Keratinocyte (primary cell): ENCODE results near the gene EXOSC5. TPM values are rescaled to one million over a fixed set of nuclear protein-coding genes. Genes with fewer than 3 reads are reported as not detected.

ENCODE experiments used
- DNase-seq: peaks from one replicate; pipeline ENCODE4 v3.0.0-alpha.2; 2011; ENCODE audit warnings: low read depth, missing footprints, low spot score
- FAIRE-seq: peaks from 2 replicates; lab custom pipeline; 2011; peaks lifted over from hg19 to GRCh38; lab: Jason Lieb, UNC
- H2AFZ ChIP-seq: 2 replicates; pipeline ENCODE4 v1.6.0; 2012; ENCODE audit warnings: low read length, control low read depth, inconsistent platforms; ENCODE audit not compliant: control insufficient read depth
- H3K27ac ChIP-seq: 2 replicates; pipeline ENCODE4 v1.5.1; 2011; ENCODE audit warnings: low read length; ENCODE audit not compliant: control insufficient read depth, insufficient read depth
- H3K27me3 ChIP-seq: 3 replicates; pipeline ENCODE4 v1.6.0; 2011; ENCODE audit warnings: low read length; ENCODE audit not compliant: control insufficient read depth, insufficient read depth; ENCODE audit errors: extremely low read depth
- H3K36me3 ChIP-seq, 2 experiments: 2 replicates in 1 of 2; 3 replicates in 1 of 2; pipeline ENCODE4 v1.5.1; 2011; ENCODE audit warnings: low read length in 2 of 2, mild to moderate bottlenecking in 1 of 2; ENCODE audit not compliant: control insufficient read depth in 2 of 2, insufficient read depth in 2 of 2; ENCODE audit errors: extremely low read depth in 1 of 2
- H3K4me1 ChIP-seq: 3 replicates; pipeline ENCODE4 v1.5.1; 2011; ENCODE audit warnings: low read length; ENCODE audit not compliant: control insufficient read depth, insufficient read depth; ENCODE audit errors: extremely low read depth
- H3K4me2 ChIP-seq: 3 replicates; pipeline ENCODE4 v1.6.0; 2011; ENCODE audit warnings: low read depth, low read length; ENCODE audit not compliant: control insufficient read depth, insufficient read depth; ENCODE audit errors: extremely low read depth
- H3K4me3 ChIP-seq, 3 experiments: fragments of 200-600 bp in 1 of 3; sonication (generic) in 1 of 3; 2 replicates in 2 of 3; 3 replicates in 1 of 3; pipeline ENCODE4 v1.5.1; 2011 to 2016; ENCODE audit warnings: low read length in 3 of 3, mild to moderate bottlenecking in 3 of 3, control low read depth in 2 of 3, inconsistent platforms in 1 of 3, low read depth in 1 of 3, mixed read lengths in 1 of 3, mixed run types in 1 of 3, moderate library complexity in 1 of 3; ENCODE audit not compliant: control insufficient read depth in 2 of 3, insufficient read depth in 2 of 3; ENCODE audit errors: extremely low read depth in 1 of 3
- H3K79me2 ChIP-seq: 2 replicates; pipeline ENCODE4 v1.6.0; 2012; ENCODE audit warnings: low read length; ENCODE audit not compliant: control insufficient read depth, insufficient read depth
- H3K9ac ChIP-seq: 3 replicates; pipeline ENCODE4 v1.6.0; 2011; ENCODE audit warnings: low read length; ENCODE audit not compliant: control insufficient read depth, insufficient read depth; ENCODE audit errors: extremely low read depth
- H3K9me1 ChIP-seq: 3 replicates; pipeline ENCODE4 v1.6.0; 2011; ENCODE audit warnings: low read length; ENCODE audit not compliant: control insufficient read depth, insufficient read depth; ENCODE audit errors: extremely low read depth
- H3K9me3 ChIP-seq: 2 replicates; pipeline ENCODE4 v1.5.1; 2012; ENCODE audit warnings: low read depth, low read length; ENCODE audit not compliant: control insufficient read depth
- H4K20me1 ChIP-seq: 3 replicates; pipeline ENCODE4 v1.6.0; 2011; ENCODE audit warnings: low read length; ENCODE audit not compliant: control insufficient read depth, insufficient read depth; ENCODE audit errors: extremely low read depth
- CTCF ChIP-seq, 3 experiments: IDR thresholded peaks in 1 of 3; conservative IDR thresholded peaks in 1 of 3; optimal IDR thresholded peaks in 1 of 3; 2 replicates in 2 of 3; 3 replicates in 1 of 3; pipeline versions ENCODE3 to v1.5.1; 2011; ENCODE audit warnings: low read length in 3 of 3, mild to moderate bottlenecking in 3 of 3, moderate library complexity in 2 of 3, control low read depth in 1 of 3, inconsistent platforms in 1 of 3; ENCODE audit not compliant: insufficient read depth in 2 of 3; ENCODE audit errors: extremely low read depth in 1 of 3
- EZH2 ChIP-seq: IDR thresholded peaks from one replicate; pipeline ENCODE4 v1.6.1; 2012; ENCODE audit warnings: inconsistent platforms, mild to moderate bottlenecking, low read length, moderate library complexity
- dilution Hi-C: fragments of 300-500 bp; cut with MboI; formaldehyde crosslinking; loops from one replicate; pipeline ENCODE4 v1.7.0; 2020; ENCODE audit warnings: low sequenced_read_pairs; ENCODE audit not compliant: extremely low pct_ligation_motif_present
- polyA plus RNA-seq, 5 experiments: library from polyadenylated mRNA; depleted of rRNA in 3 of 5; stranded (reverse) in 3 of 5; stranded (forward) in 1 of 5; unstranded in 1 of 5; fragments of >200 nt; gene quantifications; 1 replicate in 1 of 5; 2 replicates in 3 of 5; 3 replicates in 1 of 5; pipeline versions ENCODE4 v1.2.1 to v1.2.3, GENCODE V29; 2011 to 2012; ENCODE audit warnings: missing spikeins in 2 of 5, low read depth in 1 of 5, low replicate concordance in 1 of 5

The EXOSC5 gene
- polyA plus RNA-seq, 1 donor (not counting 4 experiments of a cell fraction or from before 2014, with no cell fraction given): 12.5 TPM

DNA sequence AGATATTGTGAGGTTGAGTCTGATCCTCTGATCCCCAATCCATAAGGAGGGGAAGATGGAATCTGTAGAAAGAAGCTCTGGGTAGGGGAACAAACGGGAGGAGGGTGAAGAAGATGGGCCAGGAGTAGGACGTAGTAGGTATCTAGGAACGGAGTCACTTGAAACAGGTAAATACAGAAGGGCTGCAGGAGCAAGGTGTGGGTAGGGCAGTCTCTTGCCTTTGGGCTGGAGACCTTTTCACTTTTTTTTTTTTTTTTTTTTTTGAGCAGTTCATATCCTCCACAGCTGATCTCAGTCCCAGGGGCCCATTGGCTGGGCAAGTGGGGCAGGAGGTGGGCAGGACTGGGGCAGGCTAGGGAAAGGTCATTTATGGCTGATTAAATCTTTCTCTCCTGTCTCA, 1.9 kb upstream of the EXOSC5 start:
- no peaks in the 10 kb centered on the region for H3K9me3 ChIP-seq
- peak overlapping the region; percentile 99 for H3K9ac ChIP-seq
- no peak for FAIRE-seq
- dilution Hi-C loops: no loop called here
- TF ChIP-seq CTCF (optimal IDR thresholded peaks at IDR 0.05 in 1 of 3, IDR thresholded peaks at IDR 0.05 in 1 of 3, conservative IDR thresholded peaks at IDR 0.05 in 1 of 3; ENCODE audit: extremely low read depth in 1 of 3, insufficient read depth in 2 of 3, low read length in 3 of 3) (no peak), EZH2 (no peak)
- H2AFZ ChIP-seq: no peak overlapping the region
- H3K36me3 ChIP-seq: peaks cover 0 to 3% of the 10 kb centered on the region in 2 experiments
- no peaks in the 10 kb centered on the region for H3K27me3 ChIP-seq
- H3K27ac ChIP-seq: peak overlapping the region; percentile 100
- no peaks in the 10 kb centered on the region for H3K9me1 ChIP-seq
- H4K20me1 ChIP-seq: no peaks in the 10 kb centered on the region
- peaks cover 27% of the 10 kb centered on the region for H3K79me2 ChIP-seq
- peak overlapping the region; percentile 98 for H3K4me2 ChIP-seq
- peaks cover 13% of the 10 kb centered on the region for H3K4me1 ChIP-seq
- H3K4me3 ChIP-seq: no peak overlapping the region
- DNase-seq: no peak

DNA sequence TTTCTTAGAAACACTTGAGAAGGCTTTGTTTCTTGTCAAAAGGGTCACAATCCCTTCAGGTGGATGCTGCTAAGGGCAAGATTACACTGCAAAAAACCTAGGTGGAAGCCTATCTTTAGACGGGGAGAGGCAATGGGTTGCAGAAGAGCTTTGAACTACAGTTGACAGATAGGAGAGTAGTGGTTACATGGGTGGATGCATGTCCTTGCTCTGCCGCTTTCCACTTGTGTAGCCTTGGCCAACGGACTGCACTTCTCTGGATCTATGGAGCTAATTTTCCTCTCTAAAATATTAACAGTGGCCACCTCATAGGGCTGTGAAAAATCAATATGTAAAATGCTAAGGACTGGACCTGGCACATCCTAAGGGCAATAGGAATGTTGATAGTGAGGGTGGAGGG, 1.4 kb upstream of the EXOSC5 start:
- Histone ChIP-seq H3K36me3 (peaks cover 0 to 3% of the 10 kb centered on the region in 2 experiments), H2AFZ (no peak overlapping the region), H3K9me3 (no peaks in the 10 kb centered on the region), H3K4me1 (peaks cover 13% of the 10 kb centered on the region), H3K9ac (peak overlapping the region; percentile 99), H3K79me2 (peaks cover 27% of the 10 kb centered on the region), H4K20me1 (no peaks in the 10 kb centered on the region), H3K27ac (peak overlapping the region; percentile 100), H3K4me2 (peak overlapping the region; percentile 98), H3K4me3 (peak overlapping the region; percentile 82 to 100 (median 99)), H3K9me1 (no peaks in the 10 kb centered on the region), H3K27me3 (no peaks in the 10 kb centered on the region)
- FAIRE-seq (no peak), DNase-seq (no peak)
- dilution Hi-C loops: no loop called here
- no peak for TF ChIP-seq EZH2

DNA sequence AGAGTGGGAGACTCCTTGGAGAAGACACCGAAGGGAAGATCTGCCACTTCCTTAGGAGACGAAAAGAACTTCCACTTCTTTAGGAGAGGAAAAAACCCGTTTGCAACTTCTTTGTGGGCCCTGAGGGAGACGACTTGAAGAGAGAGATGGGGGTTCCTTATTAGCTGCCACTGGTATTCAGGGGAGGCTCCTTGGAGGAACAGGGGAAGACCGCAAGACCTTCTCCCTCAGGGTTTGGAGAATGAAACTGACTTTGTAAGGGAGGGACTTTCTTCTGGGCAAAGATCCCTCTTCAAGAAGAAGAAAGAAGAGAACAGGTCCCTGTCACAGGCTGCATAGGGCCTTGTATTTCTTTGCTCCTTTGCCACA, 875 bp upstream of the EXOSC5 start:
- FAIRE-seq: no peak

More for the DNA sequence above, 875 bp upstream of the EXOSC5 start:
- no peaks in the 10 kb centered on the region for H4K20me1 ChIP-seq
- dilution Hi-C loops: no loop called here
- H3K4me1 ChIP-seq: peaks cover 13% of the 10 kb centered on the region
- H3K27me3 ChIP-seq: no peaks in the 10 kb centered on the region
- TF ChIP-seq CTCF (optimal IDR thresholded peaks at IDR 0.05 in 1 of 3, IDR thresholded peaks at IDR 0.05 in 1 of 3, conservative IDR thresholded peaks at IDR 0.05 in 1 of 3; ENCODE audit: extremely low read depth in 1 of 3, insufficient read depth in 2 of 3, low read length in 3 of 3) (no peak), EZH2 (no peak)
- DNase-seq: no peak
- no peaks in the 10 kb centered on the region for H3K9me3 ChIP-seq
- no peaks in the 10 kb centered on the region for H3K9me1 ChIP-seq
- peak overlapping the region; percentile 97 for H2AFZ ChIP-seq
- H3K36me3 ChIP-seq: no peaks in the 10 kb centered on the region
- peak overlapping the region; percentile 82 to 100 (median 99) for H3K4me3 ChIP-seq
- H3K79me2 ChIP-seq: peaks cover 27% of the 10 kb centered on the region
- H3K27ac ChIP-seq: peak overlapping the region; percentile 100
- H3K9ac ChIP-seq: peak overlapping the region; percentile 99
- peak overlapping the region; percentile 98 for H3K4me2 ChIP-seq
